Fibroblast of villous mesenchyme (primary cell): Measurements from ENCODE around the gene SPATA7. TPM values are rescaled to one million over a fixed set of nuclear protein-coding genes. Genes with fewer than 3 reads are reported as not detected.
"Not testable (repeated sequence)": the region's sequence is repeated elsewhere in the genome, so short reads cannot be mapped to it uniquely, and the experiment has no call there.

ENCODE experiments used
- DNase-seq: peaks from one replicate; pipeline ENCODE4 v3.0.0-alpha.2; 2010; ENCODE audit warnings: low read depth
- H3K4me3 ChIP-seq: 2 replicates; pipeline ENCODE4 v1.5.1; 2011; ENCODE audit warnings: low read depth, mild to moderate bottlenecking, low read length
- CTCF ChIP-seq: IDR thresholded peaks from 2 replicates; pipeline ENCODE4 v1.5.1; 2012; ENCODE audit warnings: low read depth, mild to moderate bottlenecking, low read length; ENCODE audit not compliant: insufficient read depth
- total RNA-seq: library from RNA; depleted of rRNA; stranded (reverse); fragments of >200 nt; gene quantifications from 2 replicates; pipeline ENCODE4 v1.2.3, GENCODE V29; 2012

Gene SPATA7
- total RNA-seq, 1 donor, result 13.0 TPM

GRCh38 chr14:88379706-88380343 is 5.6 kb upstream of the SPATA7 start:
- TF ChIP-seq CTCF, result no peak
- no peak overlapping the region for H3K4me3 ChIP-seq
- DNase-seq, result no peak

GRCh38 chr14:88380405-88380804 is 5.1 kb upstream of the SPATA7 start:
- peak; percentile 12 for DNase-seq

GRCh38 chr14:88381634-88382033 is 3.8 kb upstream of the SPATA7 start:
- DNase-seq, H3K4me3 ChIP-seq: not testable (repeated sequence)

More at GRCh38 chr14:88380405-88380804, 5.1 kb upstream of the SPATA7 start:
- TF ChIP-seq CTCF, result peak; percentile 26
- H3K4me3 ChIP-seq, result no peak overlapping the region

- DNase-seq, result peak; percentile 6
- TF ChIP-seq CTCF, result no peak
Observed at GRCh38 chr14:88384718-88385117, 739 bp upstream of the SPATA7 start.

GRCh38 chr14:88386256-88386794 is 868 bp downstream of the SPATA7 start:
- DNase-seq, result no peak
- TF ChIP-seq CTCF, result no peak
- peak overlapping the region; percentile 96 for H3K4me3 ChIP-seq

More at GRCh38 chr14:88384718-88385117, 739 bp upstream of the SPATA7 start:
- peak overlapping the region; percentile 96 for H3K4me3 ChIP-seq

- H3K4me3 ChIP-seq, result no peak overlapping the region
- TF ChIP-seq CTCF, result no peak
- no peak for DNase-seq
Observed at GRCh38 chr14:88388741-88389282, 3.4 kb downstream of the SPATA7 start.

GRCh38 chr14:88392609-88393008 is 7.2 kb downstream of the SPATA7 start:
- no peak overlapping the region for H3K4me3 ChIP-seq
- no peak for TF ChIP-seq CTCF
- DNase-seq, result no peak
